NCI-H2171 (cell line): ENCODE results near the gene SLC25A26.

ENCODE experiments used
- DNase-seq: peaks from one replicate; lab custom pipeline; 2025; lab: John Stamatoyannopoulos, UW

SLC25A26 gene

GRCh38 chr3:66227051-66227450, 6.2 kb downstream of the SLC25A26 start:
- DNase-seq = no peak

- no peak for DNase-seq
Observed at GRCh38 chr3:66227915-66228314, 7.1 kb downstream of the SLC25A26 start.

GRCh38 chr3:66228707-66229106, 7.9 kb downstream of the SLC25A26 start:
- DNase-seq = no peak

- no peak for DNase-seq
Observed at GRCh38 chr3:66229931-66230330, 9.1 kb downstream of the SLC25A26 start.

- no peak for DNase-seq
Observed at GRCh38 chr3:66233033-66233432, 12.2 kb downstream of the SLC25A26 start.

- DNase-seq = peak; percentile 78
Observed at GRCh38 chr3:66236281-66236680, 15.5 kb downstream of the SLC25A26 start.

GRCh38 chr3:66237552-66237951, 16.8 kb downstream of the SLC25A26 start:
- DNase-seq = no peak

GRCh38 chr3:66239513-66240123, 18.8 kb downstream of the SLC25A26 start:
- DNase-seq = peak; percentile 10

- DNase-seq = no peak
Observed at GRCh38 chr3:66241466-66241865, 20.7 kb downstream of the SLC25A26 start.

- no peak for DNase-seq
Observed at GRCh38 chr3:66242788-66243464, 22.1 kb downstream of the SLC25A26 start.

GRCh38 chr3:66248641-66249040, 27.8 kb downstream of the SLC25A26 start:
- DNase-seq = no peak

GRCh38 chr3:66253790-66254620, 33.2 kb downstream of the SLC25A26 start:
- no peak for DNase-seq

- no peak for DNase-seq
Observed at GRCh38 chr3:66255865-66256264, 35.1 kb downstream of the SLC25A26 start.

- DNase-seq = no peak
Observed at GRCh38 chr3:66256806-66257205, 36.0 kb downstream of the SLC25A26 start.

- no peak for DNase-seq
Observed at GRCh38 chr3:66259566-66260255, 38.9 kb downstream of the SLC25A26 start.

GRCh38 chr3:66260431-66260830, 39.6 kb downstream of the SLC25A26 start:
- no peak for DNase-seq

GRCh38 chr3:66261355-66261754, 40.6 kb downstream of the SLC25A26 start:
- no peak for DNase-seq

- DNase-seq = no peak
Observed at GRCh38 chr3:66265649-66266048, 44.8 kb downstream of the SLC25A26 start.

GRCh38 chr3:66266551-66266950, 45.8 kb downstream of the SLC25A26 start:
- DNase-seq = no peak

GRCh38 chr3:66267031-66267430, 46.2 kb downstream of the SLC25A26 start:
- DNase-seq = no peak

- no peak for DNase-seq
Observed at GRCh38 chr3:66267906-66268305, 47.1 kb downstream of the SLC25A26 start.

- DNase-seq = no peak
Observed at GRCh38 chr3:66268864-66269263, 48.1 kb downstream of the SLC25A26 start.
